ENCODE data around the gene CEP152.

DNA sequence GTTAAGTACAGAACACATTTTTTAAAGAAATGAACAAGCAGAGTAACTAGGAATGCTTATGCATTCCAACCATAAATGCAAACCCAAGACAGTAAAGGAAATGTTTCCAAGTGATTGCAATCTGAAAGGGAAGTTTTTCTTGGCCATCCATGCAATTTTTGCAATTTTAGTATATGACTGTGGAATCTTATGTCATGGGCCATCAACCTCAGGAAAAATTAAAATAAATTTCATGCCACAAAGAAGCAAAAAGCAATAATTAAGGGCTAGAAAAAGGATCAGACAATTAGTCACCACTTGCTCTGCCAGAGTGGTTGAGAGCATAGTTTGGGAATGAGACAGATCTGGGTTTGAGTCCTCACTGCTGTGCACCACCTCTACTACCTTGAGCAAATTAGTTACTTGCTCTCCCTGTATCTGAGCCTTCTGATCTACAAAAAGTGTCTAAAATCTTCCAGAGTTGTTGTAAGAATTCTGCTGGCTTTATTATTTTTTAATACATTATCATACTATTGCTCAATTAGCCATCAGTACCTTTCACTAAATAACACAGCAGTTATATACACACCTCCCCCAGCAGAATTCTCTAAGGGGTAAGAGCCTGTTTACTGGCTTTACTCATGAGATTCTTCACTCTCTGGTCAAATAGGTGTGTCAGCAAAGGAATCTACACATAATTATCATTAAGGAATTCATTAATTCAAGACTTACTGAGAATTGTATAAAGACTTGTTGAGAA is 115.6 kb downstream of the CEP152 start:
- TF ChIP-seq EZH2 (IDR thresholded peaks at IDR 0.05) (no peak), POLR2AphosphoS5 (IDR thresholded peaks at IDR 0.05; ENCODE audit: borderline replicate concordance, low read depth, low read length) (no peak)

All from SK-N-MC (cell line).